GM21390 (cell line): ENCODE results near the gene CHRNB4.
"Not testable (repeated sequence)": the region's sequence is repeated elsewhere in the genome, so short reads cannot be mapped to it uniquely, and the experiment has no call there.

Experiments used
- ATAC-seq: cut with Tn5 transposase; IDR thresholded peaks from one replicate; pipeline ENCODE4 v1.9.1; 2021; ENCODE audit not compliant: unreplicated experiment

The CHRNB4 gene

DNA sequence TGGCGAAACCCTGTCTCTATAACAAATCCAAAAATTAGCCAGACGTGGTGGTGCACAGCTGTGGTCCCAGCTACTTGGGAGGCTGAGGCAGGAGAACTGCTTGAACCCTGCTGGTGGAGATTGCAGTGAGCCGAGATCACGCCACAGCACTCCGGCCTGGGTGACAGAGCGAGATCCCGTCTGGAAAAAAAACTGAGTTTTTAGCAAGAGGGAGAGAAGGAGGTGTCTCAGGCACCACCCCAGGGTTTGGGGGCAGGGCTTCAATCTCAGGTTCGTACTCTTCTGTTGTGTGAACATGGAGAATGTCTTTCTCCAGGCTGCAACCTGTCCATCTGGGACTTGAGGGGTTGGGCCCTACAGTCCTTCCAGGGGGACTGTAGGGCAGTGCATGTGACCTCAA, 22.9 kb downstream of the CHRNB4 start:
- ATAC-seq = no peak

- ATAC-seq = no peak
Observed at GRCh38 chr15:78617516-78617915, 23.5 kb downstream of the CHRNB4 start.

DNA sequence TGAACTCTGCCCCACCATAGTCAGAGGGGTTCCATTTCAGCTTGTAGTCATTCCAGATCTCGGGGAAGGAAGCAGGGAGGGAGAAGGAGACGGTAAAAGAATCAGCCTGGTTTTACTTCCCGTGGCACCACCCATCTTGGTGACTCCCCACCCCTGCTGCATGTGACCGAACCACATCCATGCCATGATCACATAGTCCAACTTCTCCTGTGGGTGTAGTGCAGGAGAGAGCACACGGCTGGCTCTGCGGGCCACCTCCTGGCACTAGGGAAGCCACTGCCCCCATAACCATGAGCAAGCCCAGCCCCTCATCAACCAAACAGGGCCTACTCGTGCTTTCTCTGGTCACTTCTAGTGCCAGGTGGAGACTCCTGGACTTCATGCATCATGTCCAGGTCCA, 23.9 kb downstream of the CHRNB4 start:
- no peak for ATAC-seq

GRCh38 chr15:78616506-78616905, 24.5 kb downstream of the CHRNB4 start:
- ATAC-seq = no peak

- no peak for ATAC-seq
Observed at GRCh38 chr15:78615151-78615589, 25.8 kb downstream of the CHRNB4 start.

DNA sequence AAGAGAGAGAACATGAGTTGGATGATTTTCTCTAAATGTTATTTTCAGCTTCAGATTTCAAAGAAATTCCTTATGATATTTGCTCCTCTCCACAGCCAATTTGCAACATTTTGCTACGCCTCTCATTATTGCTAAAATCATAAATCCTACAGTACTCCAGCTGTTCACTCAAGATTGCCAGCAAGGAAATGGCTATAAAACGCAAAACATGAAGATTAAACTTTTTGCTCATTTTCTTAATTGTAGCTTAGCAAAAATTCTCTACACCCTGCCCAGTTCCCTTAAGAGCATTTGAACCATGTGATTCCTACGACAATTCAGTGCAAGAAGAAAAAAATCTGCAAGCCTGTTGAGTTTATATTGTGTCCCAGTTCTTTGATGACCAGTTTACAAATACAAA, 27.0 kb downstream of the CHRNB4 start:
- no peak for ATAC-seq

DNA sequence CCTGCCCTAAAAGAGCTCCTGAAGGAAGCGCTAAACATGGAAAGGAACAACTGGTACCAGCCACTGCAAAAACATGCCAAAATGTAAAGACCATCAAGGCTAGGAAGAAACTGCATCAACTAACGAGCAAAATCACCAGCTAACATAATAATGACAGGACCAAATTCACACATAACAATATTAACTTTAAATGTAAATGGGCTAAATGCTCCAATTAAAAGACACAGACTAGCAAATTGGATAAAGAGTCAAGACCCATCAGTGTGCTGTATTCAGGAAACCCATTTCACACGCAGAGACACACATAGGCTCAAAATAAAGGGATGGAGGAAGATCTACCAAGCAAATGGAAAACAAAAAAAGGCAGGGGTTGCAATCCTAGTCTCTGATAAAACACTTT, 31.5 kb downstream of the CHRNB4 start:
- ATAC-seq = not testable (repeated sequence)

DNA sequence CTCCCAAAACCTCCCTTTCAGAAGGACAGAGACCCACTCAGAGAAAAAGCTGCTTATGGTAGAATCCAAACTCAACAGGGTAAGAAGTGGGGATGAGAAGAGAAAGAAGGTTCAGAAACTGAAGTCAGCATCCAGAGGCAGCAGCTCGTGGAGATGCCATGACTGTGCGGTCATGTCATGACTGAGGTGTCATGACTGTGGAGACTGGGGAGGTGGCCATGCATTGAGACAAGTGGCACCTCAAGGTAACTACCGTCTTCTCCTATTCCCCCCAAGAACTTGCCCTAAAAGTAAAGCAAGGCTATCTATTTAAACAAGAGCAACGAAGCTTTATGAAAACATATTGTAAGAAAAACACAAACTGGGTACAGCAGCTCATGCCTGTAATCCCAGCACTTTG, 35.3 kb downstream of the CHRNB4 start:
- no peak for ATAC-seq

GRCh38 chr15:78605201-78605600, 35.8 kb downstream of the CHRNB4 start:
- ATAC-seq = no peak

- no peak for ATAC-seq
Observed at GRCh38 chr15:78604420-78604819, 36.6 kb downstream of the CHRNB4 start.

- no peak for ATAC-seq
Observed at GRCh38 chr15:78603467-78603866, 37.5 kb downstream of the CHRNB4 start.

DNA sequence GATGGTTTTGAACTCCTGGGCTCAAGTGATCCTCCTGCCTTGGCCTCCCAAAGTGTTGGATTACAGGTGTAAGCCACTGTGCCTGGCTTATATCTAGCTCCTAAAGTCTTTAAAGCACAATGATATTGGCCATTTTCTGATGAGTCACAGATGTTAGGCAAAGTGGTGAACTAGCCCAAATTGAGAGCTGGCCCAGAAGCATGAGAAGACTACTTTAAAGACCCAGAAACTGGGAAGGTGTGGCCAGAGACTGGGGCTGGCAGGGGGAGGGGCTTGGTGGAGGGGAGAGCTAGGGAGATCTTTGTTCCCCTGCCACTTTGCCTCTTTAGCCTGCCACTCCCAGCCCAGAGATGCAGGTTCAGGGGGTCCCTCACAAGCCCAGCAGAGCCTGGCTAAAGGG, 41.8 kb downstream of the CHRNB4 start:
- no peak for ATAC-seq

DNA sequence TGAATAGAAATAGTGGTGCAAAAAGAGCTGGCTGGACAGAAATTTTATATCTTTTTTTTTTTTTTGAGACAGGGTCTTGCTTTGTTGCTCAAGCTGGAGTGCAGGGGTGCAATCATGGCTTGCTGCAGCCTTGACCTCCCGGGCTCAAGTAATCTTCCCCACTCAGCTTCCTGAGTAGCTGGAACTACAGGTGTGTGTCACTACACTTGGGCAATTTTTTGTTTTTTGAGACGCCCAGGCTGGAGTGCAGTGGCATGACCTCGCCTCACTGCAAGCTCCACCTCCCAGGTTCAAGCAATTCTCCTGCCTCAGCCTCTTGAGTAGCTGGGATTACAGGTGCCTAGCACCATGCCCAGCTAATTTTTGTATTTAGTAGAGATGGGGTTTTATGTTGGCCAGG, 42.7 kb downstream of the CHRNB4 start:
- no peak for ATAC-seq

DNA sequence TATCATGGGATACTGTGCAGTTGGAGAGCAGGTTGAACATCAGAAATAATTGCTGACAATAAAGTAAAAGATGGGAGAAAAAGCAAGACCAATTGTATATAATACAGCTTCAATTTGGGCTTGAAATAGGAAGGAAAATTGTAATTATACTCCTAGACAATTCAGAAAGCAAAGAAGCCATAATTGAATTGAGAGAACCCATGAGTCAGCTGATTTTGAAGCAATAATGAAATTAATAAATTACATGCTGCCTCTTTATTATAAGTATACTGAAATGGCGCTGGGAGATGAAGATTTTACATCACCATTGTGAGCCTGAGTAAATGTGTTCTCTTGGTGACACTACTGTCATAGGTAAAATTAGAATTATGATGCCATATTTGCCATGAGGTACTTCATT, 43.4 kb downstream of the CHRNB4 start:
- no peak for ATAC-seq

GRCh38 chr15:78574944-78575343, 66.1 kb downstream of the CHRNB4 start:
- ATAC-seq = no peak
